MG63 (cell line): ENCODE measurements around the gene ADCY4. TPM values are rescaled to one million over a fixed set of nuclear protein-coding genes. Genes with fewer than 3 reads are reported as not detected.
"Not testable (repeated sequence)": the region's sequence is repeated elsewhere in the genome, so short reads cannot be mapped to it uniquely, and the experiment has no call there.

Experiments
- DNase-seq: peaks from one replicate; pipeline ENCODE4 v3.0.0-alpha.2; 2020
- H3K27me3 ChIP-seq: fragments of 250-450 bp; sonication (Bioruptor Pico); 2 replicates; pipeline ENCODE4 v1.5.1; 2020; ENCODE audit warnings: mild to moderate bottlenecking, moderate library complexity
- H3K36me3 ChIP-seq: fragments of 250-450 bp; sonication (Bioruptor Pico); 2 replicates; pipeline ENCODE4 v1.5.1; 2020; ENCODE audit warnings: mild to moderate bottlenecking, moderate library complexity
- H3K4me3 ChIP-seq: fragments of 250-450 bp; sonication (Bioruptor Pico); 2 replicates; pipeline ENCODE4 v1.5.1; 2020; ENCODE audit warnings: mild to moderate bottlenecking, moderate library complexity
- H3K9me3 ChIP-seq: fragments of 250-450 bp; sonication (Bioruptor Pico); 2 replicates; pipeline ENCODE4 v1.5.1; 2020; ENCODE audit warnings: mild to moderate bottlenecking, moderate library complexity
- total RNA-seq: library from RNA; depleted of rRNA; stranded (reverse); fragments of >200 nt; shearing (Covaris generic); gene quantifications from 2 replicates; pipeline ENCODE4 v1.2.3, GENCODE V29; 2014; ENCODE audit warnings: low replicate concordance; rRNA removed

The ADCY4 gene
- not detected in 2 replicates for total RNA-seq

- H3K36me3 ChIP-seq = no peaks in the 10 kb centered on the region
- H3K27me3 ChIP-seq = no peaks in the 10 kb centered on the region
- H3K4me3 ChIP-seq = peak within 1 kb of the TSS; percentile 30
- H3K9me3 ChIP-seq = no peaks in the 10 kb centered on the region
- DNase-seq = no peak
Observed at GRCh38 chr14:24334431-24335291, at the start of gene ADCY4. Gene ADCY4 (minus strand): TSS chr14:24335071. CDS start chr14:24334652, 419 bp downstream.

- Histone ChIP-seq H3K36me3 (no peaks in the 10 kb centered on the region), H3K27me3 (no peaks in the 10 kb centered on the region), H3K4me3 (no peak overlapping the region), H3K9me3 (no peaks in the 10 kb centered on the region)
- DNase-seq = no peak
Observed at GRCh38 chr14:24384169-24384568, 49.3 kb upstream of the ADCY4 start.

- no peaks in the 10 kb centered on the region for H3K36me3 ChIP-seq
- no peaks in the 10 kb centered on the region for H3K9me3 ChIP-seq
- DNase-seq = no peak
- no peak overlapping the region for H3K4me3 ChIP-seq
- H3K27me3 ChIP-seq = no peaks in the 10 kb centered on the region
Observed at GRCh38 chr14:24382064-24382371, 47.1 kb upstream of the ADCY4 start.

GRCh38 chr14:24381363-24382063 is 46.6 kb upstream of the ADCY4 start:
- no peaks in the 10 kb centered on the region for H3K9me3 ChIP-seq
- H3K36me3 ChIP-seq = no peaks in the 10 kb centered on the region
- no peaks in the 10 kb centered on the region for H3K27me3 ChIP-seq
- no peak for DNase-seq
- no peak overlapping the region for H3K4me3 ChIP-seq

GRCh38 chr14:24379907-24380730 is 45.2 kb upstream of the ADCY4 start:
- H3K4me3 ChIP-seq = no peak overlapping the region
- no peak for DNase-seq
- no peaks in the 10 kb centered on the region for H3K27me3 ChIP-seq
- no peaks in the 10 kb centered on the region for H3K36me3 ChIP-seq
- H3K9me3 ChIP-seq = no peaks in the 10 kb centered on the region

- Histone ChIP-seq H3K36me3 (no peaks in the 10 kb centered on the region), H3K27me3 (no peaks in the 10 kb centered on the region), H3K9me3 (no peaks in the 10 kb centered on the region), H3K4me3 (no peak overlapping the region)
- no peak for DNase-seq
Observed at GRCh38 chr14:24378981-24379906, 44.4 kb upstream of the ADCY4 start.

GRCh38 chr14:24378327-24378726 is 43.5 kb upstream of the ADCY4 start:
- Histone ChIP-seq H3K9me3 (no peaks in the 10 kb centered on the region), H3K36me3 (no peaks in the 10 kb centered on the region), H3K4me3 (no peak overlapping the region), H3K27me3 (no peaks in the 10 kb centered on the region)
- no peak for DNase-seq

- DNase-seq = no peak
- H3K4me3 ChIP-seq = no peak overlapping the region
- no peaks in the 10 kb centered on the region; the same call in 1 of the 2 replicates for H3K36me3 ChIP-seq
- no peaks in the 10 kb centered on the region for H3K9me3 ChIP-seq
- no peaks in the 10 kb centered on the region for H3K27me3 ChIP-seq
Observed at GRCh38 chr14:24377657-24378056, 42.8 kb upstream of the ADCY4 start.

- H3K9me3 ChIP-seq = no peaks in the 10 kb centered on the region
- DNase-seq = no peak
- no peak overlapping the region for H3K4me3 ChIP-seq
- no peaks in the 10 kb centered on the region; the same call in 1 of the 2 replicates for H3K36me3 ChIP-seq
- H3K27me3 ChIP-seq = no peaks in the 10 kb centered on the region
Observed at GRCh38 chr14:24377126-24377525, 42.3 kb upstream of the ADCY4 start.

GRCh38 chr14:24376448-24377070 is 41.7 kb upstream of the ADCY4 start:
- Histone ChIP-seq H3K9me3 (no peaks in the 10 kb centered on the region), H3K4me3 (no peak overlapping the region), H3K36me3 (no peaks in the 10 kb centered on the region; the same call in 1 of the 2 replicates), H3K27me3 (no peaks in the 10 kb centered on the region)
- no peak for DNase-seq

GRCh38 chr14:24372701-24373416 is 38.0 kb upstream of the ADCY4 start:
- Histone ChIP-seq H3K9me3 (no peaks in the 10 kb centered on the region), H3K36me3 (no peaks in the 10 kb centered on the region; the same call in 1 of the 2 replicates), H3K4me3 (no peak overlapping the region), H3K27me3 (no peaks in the 10 kb centered on the region)
- DNase-seq = peak; percentile 5

GRCh38 chr14:24371605-24372004 is 36.7 kb upstream of the ADCY4 start:
- H3K36me3 ChIP-seq, H3K4me3 ChIP-seq, H3K27me3 ChIP-seq, DNase-seq, H3K9me3 ChIP-seq: not testable (repeated sequence)

GRCh38 chr14:24370748-24371147 is 35.9 kb upstream of the ADCY4 start:
- Histone ChIP-seq H3K4me3 (no peak overlapping the region), H3K27me3 (no peaks in the 10 kb centered on the region), H3K9me3 (no peaks in the 10 kb centered on the region), H3K36me3 (no peaks in the 10 kb centered on the region; the same call in 1 of the 2 replicates)
- no peak for DNase-seq

- Histone ChIP-seq H3K36me3 (no peaks in the 10 kb centered on the region; the same call in 1 of the 2 replicates), H3K27me3 (no peaks in the 10 kb centered on the region), H3K4me3 (no peak overlapping the region), H3K9me3 (no peaks in the 10 kb centered on the region)
- DNase-seq = no peak
Observed at GRCh38 chr14:24369907-24370687, 35.2 kb upstream of the ADCY4 start.
